B cell (primary cell): Measurements from ENCODE around the gene PDE4DIP. TPM values are rescaled to one million over a fixed set of nuclear protein-coding genes. Genes with fewer than 3 reads are reported as not detected.
"Not testable (repeated sequence)": the region's sequence is repeated elsewhere in the genome, so short reads cannot be mapped to it uniquely, and the experiment has no call there.

ENCODE experiments used
- ATAC-seq: fragments of 200-7000 bp; cut with Tn5 transposase; one replicate; pipeline ENCODE4 v1.10.0; 2021; ENCODE audit warnings: low read depth, mild to moderate bottlenecking, moderate number of reproducible peaks, moderate library complexity
- CTCF ChIA-PET: fragments of 350-600 bp; sonication (Branson Sonifier 250); formaldehyde crosslinking; loops from one replicate; lab custom pipeline; 2021; ENCODE audit warnings: antibody characterized with exemption, inconsistent platforms; lab: Charles Lee
- POLR2A ChIA-PET: fragments of 350-600 bp; sonication (Branson Sonifier 250); formaldehyde crosslinking; loops from one replicate; lab custom pipeline; 2021; ENCODE audit warnings: antibody characterized with exemption; lab: Charles Lee
- DNase-seq: peaks from one replicate; pipeline ENCODE4 v3.0.0; 2013
- H2AFZ ChIP-seq: 2 replicates; pipeline ENCODE4 v1.6.1; 2012; ENCODE audit warnings: mild to moderate bottlenecking, low read depth, low read length; ENCODE audit not compliant: insufficient read depth, poor library complexity, severe bottlenecking
- H3K27ac ChIP-seq, 2 donors: 1 replicate in 1 of 2; 2 replicates in 1 of 2; pipeline ENCODE4 v1.5.1; 2012 to 2013; ENCODE audit warnings: low read length in 2 of 2, mild to moderate bottlenecking in 2 of 2, moderate library complexity in 1 of 2
- H3K27me3 ChIP-seq, 4 experiments: fragments of 200-600 bp in 1 of 4; sonication (generic) in 1 of 4; replicated peaks in 1 of 4; 1 replicate in 2 of 4; 2 replicates in 2 of 4; pipeline versions ENCODE4 v1.6.1 to v1.7.0; 2013 to 2016; ENCODE audit warnings: low read length in 3 of 4, mild to moderate bottlenecking in 2 of 4, mixed read lengths in 1 of 4, moderate library complexity in 1 of 4; ENCODE audit not compliant: insufficient read depth in 4 of 4, control insufficient read depth in 3 of 4; ENCODE audit errors: control extremely low read depth in 1 of 4
- H3K36me3 ChIP-seq, 2 experiments: replicated peaks in 1 of 2; 1 replicate in 1 of 2; 2 replicates in 1 of 2; pipeline versions ENCODE4 v1.6.1 to v1.7.1; 2013; ENCODE audit warnings: low read length in 1 of 2; ENCODE audit not compliant: insufficient read depth in 2 of 2, control insufficient read depth in 1 of 2; ENCODE audit errors: control extremely low read depth in 1 of 2, extremely low read depth in 1 of 2
- H3K4me1 ChIP-seq, 2 donors: fragments of 200-600 bp in 1 of 2; sonication (generic) in 1 of 2; 1 replicate in 1 of 2; 2 replicates in 1 of 2; pipeline versions ENCODE4 v1.5.1 to v1.6.1; 2013 to 2017; ENCODE audit warnings: low read length in 2 of 2; ENCODE audit not compliant: control insufficient read depth in 2 of 2, insufficient read depth in 2 of 2
- H3K4me2 ChIP-seq: replicated peaks from 2 replicates; pipeline ENCODE3; 2012; ENCODE audit warnings: mild to moderate bottlenecking, low read depth, low read length; ENCODE audit not compliant: poor library complexity, severe bottlenecking
- H3K4me3 ChIP-seq, 5 experiments: fragments of 200-600 bp in 1 of 5; sonication (generic) in 1 of 5; 1 replicate in 3 of 5; 2 replicates in 2 of 5; pipeline versions ENCODE4 v1.5.1 to v1.7.0; 2011 to 2016; ENCODE audit warnings: low read length in 4 of 5, mild to moderate bottlenecking in 4 of 5, low read depth in 2 of 5, control low read depth in 1 of 5, moderate library complexity in 1 of 5; ENCODE audit not compliant: insufficient read depth in 1 of 5; ENCODE audit errors: control extremely low read depth in 1 of 5, extremely low read depth in 1 of 5
- H3K79me2 ChIP-seq: fragments of 200-600 bp; sonication (generic); one replicate; pipeline ENCODE4 v1.6.0; 2016; ENCODE audit warnings: low read length; ENCODE audit not compliant: control insufficient read depth, insufficient read depth
- H3K9ac ChIP-seq: fragments of 200-600 bp; sonication (generic); 2 replicates; pipeline ENCODE4 v1.6.1; 2017; ENCODE audit warnings: mild to moderate bottlenecking, low read length, moderate library complexity
- H3K9me3 ChIP-seq, 3 donors: one replicate each; pipeline versions ENCODE4 v1.6.1 to v1.7.1; 2013; ENCODE audit warnings: low read length in 2 of 3; ENCODE audit not compliant: control insufficient read depth in 2 of 3, insufficient read depth in 1 of 3; ENCODE audit errors: control extremely low read depth in 1 of 3
- H4K20me1 ChIP-seq: 2 replicates; pipeline ENCODE4 v1.6.0; 2012; ENCODE audit warnings: mild to moderate bottlenecking, low read length; ENCODE audit not compliant: insufficient read depth, control insufficient read depth, poor library complexity, severe bottlenecking
- H3K27ac Mint-ChIP-seq: one replicate; pipeline ENCODE4 v1.8.0; 2021; ENCODE audit warnings: mixed read lengths
- H3K27me3 Mint-ChIP-seq: one replicate; pipeline ENCODE4 v1.8.0; 2021; ENCODE audit warnings: mixed read lengths
- H3K4me1 Mint-ChIP-seq: one replicate; pipeline ENCODE4 v1.8.0; 2021; ENCODE audit warnings: mixed read lengths
- H3K4me3 Mint-ChIP-seq: one replicate; pipeline ENCODE4 v1.8.0; 2021; ENCODE audit warnings: mixed read lengths
- H3K9me3 Mint-ChIP-seq: one replicate; pipeline ENCODE4 v1.8.0; 2022; ENCODE audit warnings: mixed read lengths; ENCODE audit not compliant: insufficient read depth
- WGBS: methylation state at CpG from one replicate; pipeline ENCODE4 v1.1.5; 2013; ENCODE audit warnings: missing lambda C conversion rate; ENCODE audit not compliant: insufficient coverage; 5-methylcytosine and 5-hydroxymethylcytosine counted together
- intact Hi-C: fragments of 100-400 bp; cut with micrococcal nuclease; formaldehyde crosslinking; loops from one replicate; pipeline ENCODE4 v1.10.0; 2022
- polyA plus RNA-seq: library from polyadenylated mRNA; depleted of rRNA; stranded (reverse); fragments of >200 nt; gene quantifications from 2 replicates; pipeline ENCODE4 v1.2.3, GENCODE V29; 2012
- total RNA-seq, 2 donors: library from RNA; stranded (reverse); fragments of 120-200 nt in 1 of 2; gene quantifications; 1 replicate in 1 of 2; 2 replicates in 1 of 2; pipeline versions ENCODE4 v1.2.3 to v1.2.4, GENCODE V29; 2013 to 2022

Gene PDE4DIP
- total and polyA plus RNA-seq, 2 donors (not counting 1 experiment from before 2014, with no cell fraction given), result 18.4 to 63.9 TPM

DNA sequence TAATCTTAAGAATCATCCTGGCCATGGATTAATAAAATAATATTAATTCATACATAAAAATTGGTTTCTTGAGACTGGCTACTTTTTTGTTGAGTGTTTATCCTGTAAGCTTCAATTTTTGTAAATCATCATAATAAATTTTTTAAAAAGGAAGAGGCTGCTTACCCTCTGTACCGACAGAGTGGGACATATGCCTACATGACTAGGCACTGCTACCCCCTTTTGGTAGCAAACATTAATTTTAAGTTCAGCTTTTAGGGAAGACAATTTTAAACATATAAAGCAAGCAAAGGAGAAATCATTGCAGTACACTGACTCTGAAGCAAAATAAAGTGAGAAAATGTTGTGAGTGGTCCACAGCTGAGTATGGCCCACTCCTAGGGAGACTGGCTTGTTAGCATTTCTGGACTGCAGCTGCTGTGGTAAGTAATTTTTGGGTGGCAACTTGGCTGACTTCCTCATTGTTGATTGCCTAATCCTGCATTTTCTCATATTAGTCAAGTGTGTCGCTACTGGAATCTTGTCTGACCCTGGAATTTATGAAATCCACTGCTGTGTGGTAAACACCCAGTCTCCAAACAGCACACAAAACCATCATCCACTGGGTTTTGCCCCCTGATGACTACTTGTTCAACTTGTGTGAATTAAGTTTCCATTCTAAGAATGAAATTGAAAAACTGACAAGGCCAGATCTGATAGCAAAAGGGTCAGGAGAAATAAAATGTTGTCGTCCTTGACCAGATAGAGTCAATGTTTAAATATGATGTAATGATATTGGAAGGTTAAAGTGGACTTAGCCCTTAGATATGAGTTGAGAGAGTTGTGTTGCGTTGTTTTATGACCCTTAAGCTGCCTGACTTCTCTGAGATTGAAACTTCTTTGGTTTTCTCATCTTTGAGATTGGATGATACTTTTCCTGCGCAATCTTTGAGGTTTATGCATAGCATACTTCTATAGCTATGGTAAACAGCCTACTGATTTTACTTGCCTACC is 50.4 kb downstream of the PDE4DIP start:
- H3K9me3 ChIP-seq, H4K20me1 ChIP-seq, H3K27me3 Mint-ChIP-seq, intact Hi-C loops, H3K4me2 ChIP-seq, CTCF ChIA-PET, H3K27me3 ChIP-seq, H3K36me3 ChIP-seq, H3K9ac ChIP-seq, H2AFZ ChIP-seq, DNase-seq, H3K4me1 ChIP-seq, H3K9me3 Mint-ChIP-seq, ATAC-seq, H3K4me3 ChIP-seq, H3K27ac ChIP-seq, H3K4me3 Mint-ChIP-seq, H3K4me1 Mint-ChIP-seq, POLR2A ChIA-PET, H3K27ac Mint-ChIP-seq, H3K79me2 ChIP-seq: not testable (repeated sequence)
- no CpG with 5 or more reads among the region's 5 CpGs for WGBS

- H3K36me3 ChIP-seq, CTCF ChIA-PET, H3K4me1 ChIP-seq, ATAC-seq, intact Hi-C loops, H3K9me3 Mint-ChIP-seq, H3K4me3 ChIP-seq, H2AFZ ChIP-seq, H3K9me3 ChIP-seq, H3K4me3 Mint-ChIP-seq, H3K79me2 ChIP-seq, H3K27ac ChIP-seq, H4K20me1 ChIP-seq, H3K27ac Mint-ChIP-seq, H3K4me1 Mint-ChIP-seq, H3K27me3 Mint-ChIP-seq, POLR2A ChIA-PET, H3K4me2 ChIP-seq, H3K27me3 ChIP-seq, H3K9ac ChIP-seq, DNase-seq: not testable (repeated sequence)
- WGBS, result no CpG with 5 or more reads among the region's 5 CpGs
These were observed 55.8 kb downstream of the PDE4DIP start for GRCh38 chr1:148900026-148900425.

GRCh38 chr1:148900691-148901090 is 56.5 kb downstream of the PDE4DIP start:
- no CpG with 5 or more reads among the region's 3 CpGs for WGBS
- H3K4me3 Mint-ChIP-seq, H3K9ac ChIP-seq, H3K27ac ChIP-seq, DNase-seq, H4K20me1 ChIP-seq, H3K9me3 Mint-ChIP-seq, ATAC-seq, CTCF ChIA-PET, H2AFZ ChIP-seq, H3K27me3 ChIP-seq, H3K27me3 Mint-ChIP-seq, H3K4me1 ChIP-seq, H3K27ac Mint-ChIP-seq, H3K79me2 ChIP-seq, intact Hi-C loops, H3K36me3 ChIP-seq, H3K4me3 ChIP-seq, H3K9me3 ChIP-seq, H3K4me2 ChIP-seq, H3K4me1 Mint-ChIP-seq, POLR2A ChIA-PET: not testable (repeated sequence)
